DND-41 (cell line): ENCODE data around the gene PIH1D1.

ENCODE experiments used
- EZH2 ChIP-seq: IDR thresholded peaks from 3 replicates; pipeline ENCODE4 v1.6.1; 2012; ENCODE audit warnings: borderline replicate concordance, low read depth, mild to moderate bottlenecking, moderate library complexity, low read length, inconsistent platforms; ENCODE audit not compliant: severe bottlenecking
- TF ChIP-seq, protein P1 (sequence below): IDR thresholded peaks from 2 replicates; pipeline ENCODE4 v1.5.1; 2012; ENCODE audit warnings: borderline replicate concordance, low read length, moderate library complexity, mild to moderate bottlenecking; ENCODE audit not compliant: poor library complexity, severe bottlenecking; ENCODE audit errors: extremely low read depth

DNA sequence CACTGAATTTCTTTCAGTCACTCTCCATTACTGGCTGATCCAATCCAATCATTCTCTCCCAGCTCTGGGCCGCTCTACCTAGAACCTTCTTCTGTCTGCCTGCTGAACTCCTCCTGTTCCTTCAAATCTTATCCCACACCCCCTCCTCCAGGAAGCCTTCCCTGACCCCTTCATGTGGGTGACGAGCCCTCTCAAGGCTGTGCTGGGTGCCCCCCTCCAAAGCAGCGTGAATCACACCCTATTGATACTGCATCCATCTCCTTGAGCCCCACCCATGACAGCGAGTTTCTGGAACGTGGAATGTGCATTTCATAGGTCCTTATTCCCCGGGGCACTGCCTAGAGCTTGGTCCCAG lies 3.2 kb downstream of the PIH1D1 start:
- TF ChIP-seq, protein P1, sequence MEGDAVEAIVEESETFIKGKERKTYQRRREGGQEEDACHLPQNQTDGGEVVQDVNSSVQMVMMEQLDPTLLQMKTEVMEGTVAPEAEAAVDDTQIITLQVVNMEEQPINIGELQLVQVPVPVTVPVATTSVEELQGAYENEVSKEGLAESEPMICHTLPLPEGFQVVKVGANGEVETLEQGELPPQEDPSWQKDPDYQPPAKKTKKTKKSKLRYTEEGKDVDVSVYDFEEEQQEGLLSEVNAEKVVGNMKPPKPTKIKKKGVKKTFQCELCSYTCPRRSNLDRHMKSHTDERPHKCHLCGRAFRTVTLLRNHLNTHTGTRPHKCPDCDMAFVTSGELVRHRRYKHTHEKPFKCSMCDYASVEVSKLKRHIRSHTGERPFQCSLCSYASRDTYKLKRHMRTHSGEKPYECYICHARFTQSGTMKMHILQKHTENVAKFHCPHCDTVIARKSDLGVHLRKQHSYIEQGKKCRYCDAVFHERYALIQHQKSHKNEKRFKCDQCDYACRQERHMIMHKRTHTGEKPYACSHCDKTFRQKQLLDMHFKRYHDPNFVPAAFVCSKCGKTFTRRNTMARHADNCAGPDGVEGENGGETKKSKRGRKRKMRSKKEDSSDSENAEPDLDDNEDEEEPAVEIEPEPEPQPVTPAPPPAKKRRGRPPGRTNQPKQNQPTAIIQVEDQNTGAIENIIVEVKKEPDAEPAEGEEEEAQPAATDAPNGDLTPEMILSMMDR = no peak
- TF ChIP-seq EZH2 = no peak
